ENCODE measurements around the gene PRR35.

Gene PRR35

DNA sequence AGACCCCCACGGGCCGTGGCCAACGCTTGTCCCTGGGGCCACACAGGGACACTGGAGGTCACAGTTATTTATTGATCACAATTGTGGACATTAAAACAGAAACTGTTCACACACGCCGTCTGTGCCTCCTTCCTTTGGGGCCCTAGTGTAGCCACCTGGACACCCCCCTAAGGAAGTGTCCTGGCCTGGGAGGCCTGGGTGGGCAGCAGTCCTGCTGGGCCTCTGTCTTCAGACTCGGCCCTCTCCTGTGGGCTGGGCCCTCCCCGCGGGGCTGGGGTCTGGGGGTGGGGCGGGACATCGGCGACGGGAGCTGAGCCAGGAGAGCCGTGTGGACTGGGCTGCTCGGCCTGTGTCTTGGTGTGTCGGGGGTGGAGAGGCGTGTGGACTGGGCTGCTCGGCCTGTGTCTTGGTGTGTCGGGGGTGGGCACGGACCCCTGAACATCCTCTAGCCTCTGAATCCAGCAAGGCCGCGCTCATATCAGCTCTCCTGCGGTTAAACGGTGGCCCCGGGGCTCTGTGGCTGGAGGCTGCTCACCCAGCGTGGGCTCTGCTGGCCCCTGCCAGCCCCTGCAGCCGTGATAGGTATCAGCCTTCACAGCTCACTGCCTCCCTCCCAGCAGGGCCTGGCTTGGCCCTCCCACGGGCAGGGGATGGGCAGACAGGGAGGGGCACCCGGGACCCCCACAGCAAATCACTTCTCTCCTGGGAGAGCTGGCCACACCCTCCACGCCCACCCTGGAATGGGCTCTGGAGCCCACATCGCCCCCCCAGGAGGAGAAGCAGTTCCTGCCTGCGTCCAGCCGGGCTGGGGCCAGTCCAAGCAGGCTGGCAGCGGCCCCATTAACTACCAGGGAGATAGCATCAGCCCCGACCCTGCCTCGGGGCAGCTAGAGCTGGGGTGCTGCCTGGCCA is 5.5 kb downstream of the PRR35 start:
- no peaks in the 10 kb centered on the region for H3K36me3 ChIP-seq (ENCODE audit: control insufficient read depth, insufficient read depth, low read length)
- H3K4me1 ChIP-seq (ENCODE audit: control insufficient read depth, insufficient read depth, low read length), result peaks cover 8% of the 10 kb centered on the region
- no peak overlapping the region for H3K9ac ChIP-seq (ENCODE audit: low read length)
- peaks cover 7% of the 10 kb centered on the region for H3K27me3 ChIP-seq (ENCODE audit: control insufficient read depth, insufficient read depth, low read length)
- H3K27ac ChIP-seq (ENCODE audit: low read depth, low read length), result no peak overlapping the region
- no peak overlapping the region for H3K4me3 ChIP-seq (ENCODE audit: low read length)

DNA sequence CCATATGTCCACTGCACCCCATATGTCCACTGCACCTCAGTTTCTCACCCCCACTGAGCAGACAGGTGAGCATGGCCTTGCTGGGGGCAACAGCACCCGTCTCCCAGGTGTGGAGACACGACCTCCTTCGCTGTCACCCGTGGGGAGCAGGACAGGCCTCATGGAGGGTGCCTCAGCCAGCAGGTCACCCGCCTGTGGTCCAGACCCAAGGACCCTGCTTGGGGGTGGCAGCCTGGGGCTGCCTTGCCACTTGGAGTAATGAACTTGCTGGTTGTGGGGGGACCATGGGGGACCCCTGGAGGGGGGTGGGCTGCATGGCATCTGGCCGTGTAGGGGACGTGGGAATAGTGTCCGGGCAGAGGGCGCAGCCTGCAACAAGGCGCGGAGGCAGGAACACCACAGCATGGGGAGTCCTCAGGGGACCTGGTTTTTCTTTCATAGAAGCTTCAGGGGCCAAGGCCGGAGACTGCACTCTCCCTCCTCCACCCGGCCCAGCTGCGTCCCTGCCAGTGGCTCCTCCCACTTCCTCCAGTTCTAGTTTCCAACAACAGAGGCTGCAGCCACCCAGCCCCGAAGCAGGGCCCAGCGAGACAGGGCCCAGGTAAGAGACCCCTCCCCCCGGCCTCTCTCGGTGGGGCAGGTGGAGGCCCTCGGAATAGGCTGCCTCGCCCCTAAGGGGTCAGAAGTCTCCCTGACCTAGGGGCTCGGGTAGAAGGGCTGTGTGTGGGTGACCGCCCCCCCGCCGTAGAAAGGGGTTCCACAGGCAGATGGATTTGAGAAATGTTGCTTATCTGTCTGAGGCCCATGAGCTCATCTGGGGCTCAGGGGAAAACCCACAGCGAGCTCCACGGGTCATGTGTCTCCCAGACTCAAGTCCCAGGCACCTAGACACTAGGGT is 6.5 kb downstream of the PRR35 start, which contains the start of gene NHLRC4:
NHLRC4 (plus strand) TSS at position 531 of the 898 bp plus-strand sequence. CDS start 1,043 bp downstream, outside the sequence.
- peaks cover 8% of the 10 kb centered on the region for H3K4me1 ChIP-seq (ENCODE audit: control insufficient read depth, insufficient read depth, low read length)
- H3K36me3 ChIP-seq (ENCODE audit: control insufficient read depth, insufficient read depth, low read length), result no peaks in the 10 kb centered on the region
- H3K4me3 ChIP-seq (ENCODE audit: low read length), result peak within 1 kb of the TSS; percentile 44
- no peak within 1 kb of the TSS for H3K27ac ChIP-seq (ENCODE audit: low read depth, low read length)
- no peaks in the 10 kb centered on the region for H3K27me3 ChIP-seq (ENCODE audit: control insufficient read depth, insufficient read depth, low read length)
- H3K9ac ChIP-seq (ENCODE audit: low read length), result no peak within 1 kb of the TSS

- Histone ChIP-seq H3K36me3 (ENCODE audit: control insufficient read depth, insufficient read depth, low read length) (no peaks in the 10 kb centered on the region), H3K4me1 (ENCODE audit: control insufficient read depth, insufficient read depth, low read length) (peaks cover 8% of the 10 kb centered on the region), H3K4me3 (ENCODE audit: low read length) (peak overlapping the region; percentile 44), H3K27ac (ENCODE audit: low read depth, low read length) (no peak overlapping the region), H3K9ac (ENCODE audit: low read length) (no peak overlapping the region), H3K27me3 (ENCODE audit: control insufficient read depth, insufficient read depth, low read length) (no peaks in the 10 kb centered on the region)
Measured at GRCh38 chr16:567373-568256, 7.4 kb downstream of the PRR35 start.

GRCh38 chr16:568401-569258 is 8.4 kb downstream of the PRR35 start:
- Histone ChIP-seq H3K27ac (ENCODE audit: low read depth, low read length) (no peak overlapping the region), H3K4me3 (ENCODE audit: low read length) (peak overlapping the region; percentile 56), H3K4me1 (ENCODE audit: control insufficient read depth, insufficient read depth, low read length) (peaks cover 8% of the 10 kb centered on the region), H3K36me3 (ENCODE audit: control insufficient read depth, insufficient read depth, low read length) (no peaks in the 10 kb centered on the region), H3K27me3 (ENCODE audit: control insufficient read depth, insufficient read depth, low read length) (no peaks in the 10 kb centered on the region), H3K9ac (ENCODE audit: low read length) (no peak overlapping the region)

- H3K4me3 ChIP-seq (ENCODE audit: low read length), result peak within 1 kb of the TSS; percentile 67
- H3K27me3 ChIP-seq (ENCODE audit: control insufficient read depth, insufficient read depth, low read length), result no peaks in the 10 kb centered on the region
- H3K27ac ChIP-seq (ENCODE audit: low read depth, low read length), result peak within 1 kb of the TSS; percentile 80
- no peaks in the 10 kb centered on the region for H3K36me3 ChIP-seq (ENCODE audit: control insufficient read depth, insufficient read depth, low read length)
- H3K4me1 ChIP-seq (ENCODE audit: control insufficient read depth, insufficient read depth, low read length), result peaks cover 8% of the 10 kb centered on the region
- H3K9ac ChIP-seq (ENCODE audit: low read length), result peak within 1 kb of the TSS; percentile 40
Measured at GRCh38 chr16:569445-570254, 9.5 kb downstream of the PRR35 start, which contains the start of gene PIGQ. PIGQ (plus strand) TSS chr16:569968; CDS start chr16:574075, 4,107 bp downstream.

- no peak overlapping the region for H3K4me3 ChIP-seq (ENCODE audit: low read length)
- no peak overlapping the region for H3K9ac ChIP-seq (ENCODE audit: low read length)
- H3K27ac ChIP-seq (ENCODE audit: low read depth, low read length), result no peak overlapping the region
Measured at GRCh38 chr16:572865-573650, 12.9 kb downstream of the PRR35 start.

GRCh38 chr16:574021-574760 is 14.0 kb downstream of the PRR35 start:
- Histone ChIP-seq H3K4me1 (ENCODE audit: control insufficient read depth, insufficient read depth, low read length) (peaks cover 1% of the 10 kb centered on the region), H3K27ac (ENCODE audit: low read depth, low read length) (no peak overlapping the region), H3K36me3 (ENCODE audit: control insufficient read depth, insufficient read depth, low read length) (peaks cover 2% of the 10 kb centered on the region), H3K9ac (ENCODE audit: low read length) (no peak overlapping the region), H3K4me3 (ENCODE audit: low read length) (no peak overlapping the region), H3K27me3 (ENCODE audit: control insufficient read depth, insufficient read depth, low read length) (no peaks in the 10 kb centered on the region)

More at GRCh38 chr16:572865-573650, 12.9 kb downstream of the PRR35 start:
- no peaks in the 10 kb centered on the region for H3K27me3 ChIP-seq (ENCODE audit: control insufficient read depth, insufficient read depth, low read length)
- peaks cover 4% of the 10 kb centered on the region for H3K4me1 ChIP-seq (ENCODE audit: control insufficient read depth, insufficient read depth, low read length)
- H3K36me3 ChIP-seq (ENCODE audit: control insufficient read depth, insufficient read depth, low read length), result peaks cover 2% of the 10 kb centered on the region

DNA sequence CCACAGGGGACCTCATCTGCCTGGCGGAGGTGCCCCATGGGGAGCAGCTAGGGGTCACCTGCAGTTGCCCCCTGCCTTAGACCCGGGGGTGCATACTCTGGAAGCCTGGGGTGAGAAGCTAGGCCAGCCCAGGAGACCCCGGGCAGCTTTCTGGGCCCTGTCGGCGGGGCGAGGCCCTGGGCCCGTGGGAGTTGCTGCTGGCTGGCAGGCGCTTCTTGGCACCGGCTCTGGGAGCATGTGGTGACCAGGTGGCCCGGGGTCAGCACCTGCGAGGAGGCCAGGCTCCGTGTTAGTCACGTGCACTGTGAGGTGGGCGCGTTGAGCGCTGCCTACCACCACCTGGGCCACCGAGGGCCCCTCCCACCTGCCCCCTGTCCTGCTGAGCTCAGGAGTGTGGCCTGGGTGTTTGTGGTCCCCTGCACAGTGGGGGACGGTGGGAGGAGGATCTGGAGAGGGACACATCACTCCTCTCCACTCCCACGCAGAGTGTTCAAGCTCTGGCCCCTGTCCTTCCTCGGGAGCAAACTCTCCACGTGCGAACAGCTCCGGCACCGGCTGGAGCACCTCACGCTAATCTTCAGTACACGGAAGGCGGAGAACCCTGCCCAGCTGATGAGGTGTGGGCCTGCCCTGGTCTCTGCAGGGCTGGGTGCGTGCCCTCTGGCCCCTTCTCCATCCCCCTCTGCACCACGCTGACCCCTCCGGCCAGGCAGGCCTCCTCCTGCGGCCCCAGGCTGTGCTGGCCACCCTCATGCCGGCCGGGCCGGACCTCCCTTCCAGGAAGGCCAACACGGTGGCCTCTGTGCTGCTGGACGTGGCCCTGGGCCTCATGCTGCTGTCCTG is 15.4 kb downstream of the PRR35 start:
- no peak overlapping the region for H3K27ac ChIP-seq (ENCODE audit: low read depth, low read length)
- H3K4me1 ChIP-seq (ENCODE audit: control insufficient read depth, insufficient read depth, low read length), result no peaks in the 10 kb centered on the region
- H3K36me3 ChIP-seq (ENCODE audit: control insufficient read depth, insufficient read depth, low read length), result peaks cover 2% of the 10 kb centered on the region

DNA sequence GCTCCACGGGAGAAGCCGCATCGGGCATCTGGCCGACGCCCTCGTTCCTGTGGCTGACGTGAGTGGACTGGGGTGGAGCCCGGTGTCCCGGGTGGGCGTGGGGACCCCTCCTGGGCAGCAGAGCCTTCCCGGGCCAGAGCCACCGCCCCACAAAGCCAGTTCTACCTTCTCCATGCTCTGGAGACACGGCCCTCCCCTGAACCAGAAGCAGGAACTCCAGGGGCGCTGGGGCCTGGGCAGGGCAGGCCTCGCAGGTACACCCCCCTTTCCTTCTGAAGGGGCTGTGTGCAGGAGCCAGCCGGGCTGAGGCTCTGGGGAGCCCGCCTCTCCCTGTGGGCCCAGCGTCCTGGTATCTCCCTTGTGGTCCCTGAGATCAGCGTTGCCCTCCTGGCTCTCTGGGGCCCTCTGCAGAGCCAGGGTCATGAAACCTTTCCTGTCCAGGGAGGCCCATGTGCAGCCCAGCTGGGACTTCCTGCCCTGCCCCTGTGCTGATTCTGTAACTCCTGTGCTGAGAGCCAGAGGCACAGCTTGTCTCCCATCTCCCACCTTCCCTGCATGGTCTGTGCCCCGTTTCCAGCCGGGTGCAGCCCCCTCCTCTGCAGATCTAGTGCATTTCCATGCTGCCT is 16.1 kb downstream of the PRR35 start:
- Histone ChIP-seq H3K4me1 (ENCODE audit: control insufficient read depth, insufficient read depth, low read length) (no peaks in the 10 kb centered on the region), H3K36me3 (ENCODE audit: control insufficient read depth, insufficient read depth, low read length) (peaks cover 2% of the 10 kb centered on the region), H3K9ac (ENCODE audit: low read length) (no peak overlapping the region), H3K4me3 (ENCODE audit: low read length) (no peak overlapping the region), H3K27me3 (ENCODE audit: control insufficient read depth, insufficient read depth, low read length) (no peaks in the 10 kb centered on the region), H3K27ac (ENCODE audit: low read depth, low read length) (no peak overlapping the region)

More for the DNA sequence above, 15.4 kb downstream of the PRR35 start:
- H3K27me3 ChIP-seq (ENCODE audit: control insufficient read depth, insufficient read depth, low read length), result no peaks in the 10 kb centered on the region
- no peak overlapping the region for H3K4me3 ChIP-seq (ENCODE audit: low read length)
- H3K9ac ChIP-seq (ENCODE audit: low read length), result no peak overlapping the region
